ENCODE measurements around the gene PALD1. TPM values are rescaled to one million over a fixed set of nuclear protein-coding genes. Genes with fewer than 3 reads are reported as not detected.

PALD1 gene
- total RNA-seq, 1 donor from 2014 or later, result 6.9 TPM

DNA sequence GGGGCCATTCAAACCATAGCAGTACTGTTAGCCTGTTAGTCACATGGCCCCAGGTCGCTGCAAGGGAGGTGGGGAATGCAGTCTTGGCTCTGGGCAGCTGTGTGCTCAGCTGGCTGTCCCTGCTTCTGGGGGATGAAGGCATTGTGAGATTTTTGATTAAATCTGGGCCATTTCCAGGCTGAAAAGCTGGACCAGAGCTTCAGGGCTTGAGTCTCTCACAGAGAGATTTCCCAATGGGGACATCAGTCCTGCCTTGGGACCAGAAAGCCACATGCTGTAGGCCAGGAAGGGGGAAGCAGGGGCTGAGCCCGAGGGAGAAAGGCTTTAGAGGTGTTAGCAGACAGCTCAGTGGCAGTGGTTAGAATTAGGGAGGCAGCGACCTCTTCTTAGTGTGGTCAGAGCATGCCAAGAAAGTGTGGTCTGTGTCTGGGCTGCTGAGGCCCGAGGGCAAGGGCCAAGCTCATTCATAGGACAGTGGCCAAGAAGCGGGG, 33.6 kb downstream of the PALD1 start:
- Histone ChIP-seq H3K4me3 (no peak overlapping the region), H3K27me3 (no peaks in the 10 kb centered on the region), H3K36me3 (no peaks in the 10 kb centered on the region), H3K4me1 (peaks cover 20% of the 10 kb centered on the region), H3K9me3 (no peaks in the 10 kb centered on the region), H3K27ac (no peak overlapping the region)
- TF ChIP-seq POLR2AphosphoS5 (IDR thresholded peaks at IDR 0.05; ENCODE audit: insufficient read depth in 1 of 2, low read depth in 1 of 2) (no peak), POLR2A (IDR thresholded peaks at IDR 0.05) (no peak)
- TF ChIP-seq, protein P1, sequence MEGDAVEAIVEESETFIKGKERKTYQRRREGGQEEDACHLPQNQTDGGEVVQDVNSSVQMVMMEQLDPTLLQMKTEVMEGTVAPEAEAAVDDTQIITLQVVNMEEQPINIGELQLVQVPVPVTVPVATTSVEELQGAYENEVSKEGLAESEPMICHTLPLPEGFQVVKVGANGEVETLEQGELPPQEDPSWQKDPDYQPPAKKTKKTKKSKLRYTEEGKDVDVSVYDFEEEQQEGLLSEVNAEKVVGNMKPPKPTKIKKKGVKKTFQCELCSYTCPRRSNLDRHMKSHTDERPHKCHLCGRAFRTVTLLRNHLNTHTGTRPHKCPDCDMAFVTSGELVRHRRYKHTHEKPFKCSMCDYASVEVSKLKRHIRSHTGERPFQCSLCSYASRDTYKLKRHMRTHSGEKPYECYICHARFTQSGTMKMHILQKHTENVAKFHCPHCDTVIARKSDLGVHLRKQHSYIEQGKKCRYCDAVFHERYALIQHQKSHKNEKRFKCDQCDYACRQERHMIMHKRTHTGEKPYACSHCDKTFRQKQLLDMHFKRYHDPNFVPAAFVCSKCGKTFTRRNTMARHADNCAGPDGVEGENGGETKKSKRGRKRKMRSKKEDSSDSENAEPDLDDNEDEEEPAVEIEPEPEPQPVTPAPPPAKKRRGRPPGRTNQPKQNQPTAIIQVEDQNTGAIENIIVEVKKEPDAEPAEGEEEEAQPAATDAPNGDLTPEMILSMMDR (IDR thresholded peaks at IDR 0.05), result no peak
- intact Hi-C loops (cut with DNase I), result no loop called here
- no peak for DNase-seq (ENCODE audit: extremely low spot score in 2 of 2)

DNA sequence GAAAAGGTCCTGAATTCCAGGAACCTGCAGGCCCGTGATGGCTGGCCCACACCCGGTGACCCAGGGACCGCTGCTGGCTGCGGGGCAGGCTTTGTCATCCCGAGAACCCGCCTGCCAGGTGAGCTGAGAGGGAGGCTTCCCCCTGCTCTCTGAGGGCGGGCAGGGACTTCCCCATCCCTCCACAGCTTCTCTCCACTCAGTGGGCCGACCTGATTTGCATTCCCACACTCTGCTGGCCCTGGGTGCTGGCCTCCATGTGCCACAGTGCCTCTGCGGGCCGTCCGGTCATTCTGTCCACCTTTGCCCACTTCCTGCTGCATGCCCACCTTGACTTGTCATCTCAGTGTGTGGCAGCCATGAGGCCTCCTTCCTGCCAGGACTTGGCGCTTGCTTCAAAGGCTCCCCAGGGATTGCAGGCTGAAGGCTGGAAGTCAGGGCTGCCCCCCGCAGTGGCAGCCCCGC, 35.3 kb downstream of the PALD1 start:
- no peak overlapping the region for H3K27ac ChIP-seq
- H3K4me3 ChIP-seq, result no peak overlapping the region
- H3K9me3 ChIP-seq, result no peaks in the 10 kb centered on the region
- no peak for DNase-seq (ENCODE audit: extremely low spot score in 2 of 2)
- H3K4me1 ChIP-seq, result peaks cover 20% of the 10 kb centered on the region
- no peaks in the 10 kb centered on the region for H3K36me3 ChIP-seq
- no peaks in the 10 kb centered on the region for H3K27me3 ChIP-seq
- no peak for TF ChIP-seq POLR2A (IDR thresholded peaks at IDR 0.05)
- TF ChIP-seq POLR2AphosphoS5 (IDR thresholded peaks at IDR 0.05; ENCODE audit: insufficient read depth in 1 of 2, low read depth in 1 of 2), result no peak
- TF ChIP-seq, protein P1 (IDR thresholded peaks at IDR 0.05), result no peak
- intact Hi-C loops (cut with DNase I), result no loop called here

DNA sequence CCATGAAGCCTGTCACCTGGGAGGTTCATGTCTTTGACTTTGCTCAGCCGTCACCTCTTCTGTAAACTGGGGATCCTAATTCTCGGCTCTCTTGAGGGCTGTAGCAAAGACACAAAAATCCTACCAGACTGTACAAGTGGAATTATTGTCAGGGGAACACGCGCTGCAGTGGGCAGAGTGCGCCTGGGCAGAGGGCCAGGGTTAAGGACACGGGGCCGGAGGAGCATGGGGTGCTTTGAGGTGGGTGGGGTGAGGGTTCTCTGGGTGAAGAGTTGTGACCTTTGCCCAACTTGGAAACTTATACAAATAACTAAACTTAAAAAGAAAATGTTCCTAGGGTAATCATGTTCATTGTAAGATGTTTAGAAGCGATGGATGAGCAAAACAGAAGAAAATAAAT, 36.0 kb downstream of the PALD1 start:
- DNase-seq (ENCODE audit: extremely low spot score in 2 of 2), result no peak
- intact Hi-C loops (cut with DNase I), result no loop called here
- H3K27ac ChIP-seq, result no peak overlapping the region
- H3K9me3 ChIP-seq, result no peaks in the 10 kb centered on the region
- peaks cover 14% of the 10 kb centered on the region for H3K4me1 ChIP-seq
- TF ChIP-seq POLR2A (IDR thresholded peaks at IDR 0.05) (no peak), POLR2AphosphoS5 (IDR thresholded peaks at IDR 0.05; ENCODE audit: insufficient read depth in 1 of 2, low read depth in 1 of 2) (no peak)
- TF ChIP-seq, protein P1 (IDR thresholded peaks at IDR 0.05), result no peak
- no peaks in the 10 kb centered on the region for H3K36me3 ChIP-seq
- H3K4me3 ChIP-seq, result no peak overlapping the region
- no peaks in the 10 kb centered on the region for H3K27me3 ChIP-seq

DNA sequence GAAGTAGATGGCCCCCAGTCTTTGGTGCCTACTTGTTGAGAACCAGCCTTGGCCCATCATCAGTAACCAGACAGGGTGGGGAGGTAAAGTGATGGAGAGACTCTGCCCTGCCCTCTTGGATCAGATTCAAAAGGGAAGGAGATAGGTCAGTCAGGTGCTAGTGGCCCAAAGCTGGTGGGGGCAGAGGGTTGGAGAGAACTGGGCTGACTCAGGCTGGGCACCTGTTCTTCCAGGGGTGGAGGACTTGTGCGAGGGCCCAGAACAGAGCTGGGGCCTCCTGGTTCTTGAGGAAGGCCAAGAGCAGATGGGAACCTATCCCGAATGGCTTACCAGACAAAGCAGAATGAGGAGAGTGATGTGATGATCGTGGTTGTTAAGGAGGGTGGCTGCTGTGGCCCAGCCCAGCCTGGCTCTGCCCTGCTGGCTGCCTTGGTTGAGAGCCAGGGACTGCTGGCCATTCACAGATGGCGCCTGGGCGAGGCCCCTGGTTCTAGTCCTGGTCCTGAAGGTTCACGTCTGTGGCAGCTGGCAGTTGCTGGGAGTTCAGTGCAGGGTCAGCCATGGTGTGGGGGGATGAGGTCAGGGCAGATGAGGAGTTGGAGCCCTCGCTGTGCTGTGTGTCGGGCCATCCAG, 36.6 kb downstream of the PALD1 start:
- Histone ChIP-seq H3K4me3 (no peak overlapping the region), H3K9me3 (no peaks in the 10 kb centered on the region), H3K36me3 (no peaks in the 10 kb centered on the region), H3K27me3 (no peaks in the 10 kb centered on the region), H3K4me1 (peaks cover 9% of the 10 kb centered on the region), H3K27ac (no peak overlapping the region)
- no peak for DNase-seq (ENCODE audit: extremely low spot score in 2 of 2)
- intact Hi-C loops (cut with DNase I), result no loop called here
- TF ChIP-seq POLR2A (IDR thresholded peaks at IDR 0.05), result no peak
- no peak for TF ChIP-seq POLR2AphosphoS5 (IDR thresholded peaks at IDR 0.05; ENCODE audit: insufficient read depth in 1 of 2, low read depth in 1 of 2)
- TF ChIP-seq, protein P1 (IDR thresholded peaks at IDR 0.05), result no peak

DNA sequence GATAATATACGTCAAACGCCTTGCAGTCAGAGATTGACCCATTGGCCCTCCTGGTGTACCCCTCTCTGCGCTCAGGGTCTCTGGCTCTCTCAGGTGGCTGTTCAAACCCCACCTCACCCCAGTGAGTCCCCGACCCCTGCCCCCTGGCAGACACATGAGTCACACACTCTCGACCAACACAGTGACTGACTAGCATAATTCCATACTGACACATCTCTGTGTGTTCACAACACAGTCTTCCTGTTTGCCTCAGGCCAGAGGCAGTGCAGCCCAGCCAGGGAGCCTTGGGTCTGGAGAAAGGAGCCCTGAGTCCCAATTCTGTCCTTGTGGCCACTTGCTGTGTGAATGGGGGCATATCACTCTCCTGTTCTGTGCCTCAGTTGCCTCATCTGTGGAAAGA, 40.1 kb downstream of the PALD1 start:
- Histone ChIP-seq H3K27me3 (no peaks in the 10 kb centered on the region), H3K36me3 (no peaks in the 10 kb centered on the region), H3K4me3 (no peak overlapping the region), H3K9me3 (no peaks in the 10 kb centered on the region), H3K27ac (no peak overlapping the region), H3K4me1 (no peaks in the 10 kb centered on the region)
- TF ChIP-seq, protein P1 (IDR thresholded peaks at IDR 0.05), result no peak
- TF ChIP-seq POLR2A (IDR thresholded peaks at IDR 0.05) (no peak), POLR2AphosphoS5 (IDR thresholded peaks at IDR 0.05; ENCODE audit: insufficient read depth in 1 of 2, low read depth in 1 of 2) (no peak)
- DNase-seq (ENCODE audit: extremely low spot score in 2 of 2), result no peak
- intact Hi-C loops (cut with DNase I), result no loop called here
